Measurements from ENCODE around the gene WNK2.

The WNK2 gene

GRCh38 chr9:93193388-93194220, 9.7 kb downstream of the WNK2 start:
- Histone ChIP-seq H3K27ac (ENCODE audit: low read depth, low read length) (no peak overlapping the region), H3K36me3 (ENCODE audit: control insufficient read depth, low read length) (no peaks in the 10 kb centered on the region), H3K4me3 (ENCODE audit: low read length) (no peak overlapping the region), H3K9me2 (replicated peaks; ENCODE audit: control insufficient read depth, low read length) (no peaks in the 10 kb centered on the region), H3F3A (ENCODE audit: control insufficient read depth, insufficient read depth) (no peaks in the 10 kb centered on the region), H3K4me2 (ENCODE audit: low read length) (no peak overlapping the region), H4K20me1 (ENCODE audit: control insufficient read depth, insufficient read depth, low read depth, low read length) (no peaks in the 10 kb centered on the region), H3K27me3 (ENCODE audit: control insufficient read depth, low read length) (no peaks in the 10 kb centered on the region), H3K9me3 (ENCODE audit: control insufficient read depth, insufficient read depth, low read length) (no peaks in the 10 kb centered on the region), H3K79me2 (ENCODE audit: control insufficient read depth, low read length) (no peaks in the 10 kb centered on the region), H3K4me1 (ENCODE audit: control insufficient read depth, low read length) (peaks cover 5% of the 10 kb centered on the region)
- TF ChIP-seq, protein P1, sequence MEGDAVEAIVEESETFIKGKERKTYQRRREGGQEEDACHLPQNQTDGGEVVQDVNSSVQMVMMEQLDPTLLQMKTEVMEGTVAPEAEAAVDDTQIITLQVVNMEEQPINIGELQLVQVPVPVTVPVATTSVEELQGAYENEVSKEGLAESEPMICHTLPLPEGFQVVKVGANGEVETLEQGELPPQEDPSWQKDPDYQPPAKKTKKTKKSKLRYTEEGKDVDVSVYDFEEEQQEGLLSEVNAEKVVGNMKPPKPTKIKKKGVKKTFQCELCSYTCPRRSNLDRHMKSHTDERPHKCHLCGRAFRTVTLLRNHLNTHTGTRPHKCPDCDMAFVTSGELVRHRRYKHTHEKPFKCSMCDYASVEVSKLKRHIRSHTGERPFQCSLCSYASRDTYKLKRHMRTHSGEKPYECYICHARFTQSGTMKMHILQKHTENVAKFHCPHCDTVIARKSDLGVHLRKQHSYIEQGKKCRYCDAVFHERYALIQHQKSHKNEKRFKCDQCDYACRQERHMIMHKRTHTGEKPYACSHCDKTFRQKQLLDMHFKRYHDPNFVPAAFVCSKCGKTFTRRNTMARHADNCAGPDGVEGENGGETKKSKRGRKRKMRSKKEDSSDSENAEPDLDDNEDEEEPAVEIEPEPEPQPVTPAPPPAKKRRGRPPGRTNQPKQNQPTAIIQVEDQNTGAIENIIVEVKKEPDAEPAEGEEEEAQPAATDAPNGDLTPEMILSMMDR (IDR thresholded peaks at IDR 0.05; ENCODE audit: low read depth, low read length, poor library complexity, severe bottlenecking): no peak
- no peak for TF ChIP-seq EZH2phosphoT487 (IDR thresholded peaks at IDR 0.05; ENCODE audit: borderline replicate concordance, low read length)

DNA sequence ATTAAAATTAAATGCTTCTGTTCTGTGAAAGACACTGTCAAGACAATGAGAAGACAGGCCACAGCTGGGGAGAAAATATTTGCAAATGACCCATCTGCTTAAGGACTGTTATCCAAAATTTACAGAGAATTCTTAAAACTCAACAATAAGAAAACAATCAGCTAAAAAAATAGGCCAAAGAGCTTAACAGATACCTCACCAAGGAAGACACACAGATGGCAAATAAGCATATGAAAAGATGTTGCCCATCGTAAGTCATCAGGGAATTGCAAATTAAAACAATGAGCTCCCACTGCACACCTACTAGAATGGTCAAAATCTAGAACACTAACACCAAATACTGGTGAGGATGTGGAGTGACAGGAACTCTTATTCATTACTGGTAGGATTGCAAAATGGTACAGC, 10.3 kb downstream of the WNK2 start:
- Histone ChIP-seq H3K9me2 (replicated peaks; ENCODE audit: control insufficient read depth, low read length) (no peaks in the 10 kb centered on the region), H3K4me1 (ENCODE audit: control insufficient read depth, low read length) (peaks cover 5% of the 10 kb centered on the region), H3K79me2 (ENCODE audit: control insufficient read depth, low read length) (no peaks in the 10 kb centered on the region), H3F3A (ENCODE audit: control insufficient read depth, insufficient read depth) (no peaks in the 10 kb centered on the region), H3K4me2 (ENCODE audit: low read length) (no peak overlapping the region), H3K4me3 (ENCODE audit: low read length) (no peak overlapping the region), H3K36me3 (ENCODE audit: control insufficient read depth, low read length) (no peaks in the 10 kb centered on the region), H3K9me3 (ENCODE audit: control insufficient read depth, insufficient read depth, low read length) (no peaks in the 10 kb centered on the region), H3K27ac (ENCODE audit: low read depth, low read length) (no peak overlapping the region), H3K27me3 (ENCODE audit: control insufficient read depth, low read length) (no peaks in the 10 kb centered on the region), H4K20me1 (ENCODE audit: control insufficient read depth, insufficient read depth, low read depth, low read length) (no peaks in the 10 kb centered on the region)
- TF ChIP-seq, protein P1 (IDR thresholded peaks at IDR 0.05; ENCODE audit: low read depth, low read length, poor library complexity, severe bottlenecking): no peak
- TF ChIP-seq EZH2phosphoT487 (IDR thresholded peaks at IDR 0.05; ENCODE audit: borderline replicate concordance, low read length): no peak

GRCh38 chr9:93194641-93195040, 10.7 kb downstream of the WNK2 start:
- Histone ChIP-seq H3K4me1 (ENCODE audit: control insufficient read depth, low read length) (peaks cover 5% of the 10 kb centered on the region), H3K4me2 (ENCODE audit: low read length) (no peak overlapping the region)

More at GRCh38 chr9:93194641-93195040, 10.7 kb downstream of the WNK2 start:
- Histone ChIP-seq H4K20me1 (ENCODE audit: control insufficient read depth, insufficient read depth, low read depth, low read length) (no peaks in the 10 kb centered on the region), H3K27ac (ENCODE audit: low read depth, low read length) (no peak overlapping the region), H3K4me3 (ENCODE audit: low read length) (no peak overlapping the region), H3K27me3 (ENCODE audit: control insufficient read depth, low read length) (no peaks in the 10 kb centered on the region), H3F3A (ENCODE audit: control insufficient read depth, insufficient read depth) (no peaks in the 10 kb centered on the region), H3K79me2 (ENCODE audit: control insufficient read depth, low read length) (no peaks in the 10 kb centered on the region), H3K36me3 (ENCODE audit: control insufficient read depth, low read length) (no peaks in the 10 kb centered on the region), H3K9me3 (ENCODE audit: control insufficient read depth, insufficient read depth, low read length) (no peaks in the 10 kb centered on the region), H3K9me2 (replicated peaks; ENCODE audit: control insufficient read depth, low read length) (no peaks in the 10 kb centered on the region)
- TF ChIP-seq, protein P1 (IDR thresholded peaks at IDR 0.05; ENCODE audit: low read depth, low read length, poor library complexity, severe bottlenecking): no peak
- no peak for TF ChIP-seq EZH2phosphoT487 (IDR thresholded peaks at IDR 0.05; ENCODE audit: borderline replicate concordance, low read length)

Data from DOHH2 (cell line).